ENCODE measurements around the gene MRPL54.

- TF ChIP-seq EZH2phosphoT487 (IDR thresholded peaks at IDR 0.05; ENCODE audit: borderline replicate concordance) (no peak), SIN3A (IDR thresholded peaks at IDR 0.05; ENCODE audit: low read depth) (no peak), POLR2A (IDR thresholded peaks at IDR 0.05; ENCODE audit: borderline replicate concordance, extremely low read depth, insufficient read depth, insufficient read length) (no peak), CTCF (IDR thresholded peaks at IDR 0.05 in 2 of 3, conservative IDR thresholded peaks at IDR 0.05 in 1 of 3; ENCODE audit: borderline replicate concordance in 1 of 3, insufficient read depth in 1 of 3, low read depth in 2 of 3, low read length in 2 of 3) (no peak), POLR2AphosphoS5 (IDR thresholded peaks at IDR 0.05; ENCODE audit: low read depth, low read length) (no peak), TCF7L2 (IDR thresholded peaks at IDR 0.05; ENCODE audit: borderline replicate concordance, extremely low read depth, insufficient read depth, insufficient read length) (no peak), RAD21 (IDR thresholded peaks at IDR 0.05; ENCODE audit: low read depth) (no peak), CEBPB (IDR thresholded peaks at IDR 0.05; ENCODE audit: low read depth) (no peak), YY1 (IDR thresholded peaks at IDR 0.05; ENCODE audit: extremely low read depth, insufficient replicate concordance, low read depth, low read length) (no peak), EZH2 (IDR thresholded peaks at IDR 0.05) (no peak), REST (IDR thresholded peaks at IDR 0.05; ENCODE audit: low read depth) (no peak)
Observed at GRCh38 chr19:3759482-3760254, 2.8 kb upstream of the MRPL54 start.

Data from HCT116 (cell line).